T-helper 1 cell (primary cell): ENCODE results near the gene NDUFS4.
"Not testable (repeated sequence)": the region's sequence is repeated elsewhere in the genome, so short reads cannot be mapped to it uniquely, and the experiment has no call there.

ENCODE experiments used
- DNase-seq, 5 donors: peaks; one replicate each; pipeline ENCODE4 v3.0.0-alpha.2; 2012 to 2020

NDUFS4 gene

DNA sequence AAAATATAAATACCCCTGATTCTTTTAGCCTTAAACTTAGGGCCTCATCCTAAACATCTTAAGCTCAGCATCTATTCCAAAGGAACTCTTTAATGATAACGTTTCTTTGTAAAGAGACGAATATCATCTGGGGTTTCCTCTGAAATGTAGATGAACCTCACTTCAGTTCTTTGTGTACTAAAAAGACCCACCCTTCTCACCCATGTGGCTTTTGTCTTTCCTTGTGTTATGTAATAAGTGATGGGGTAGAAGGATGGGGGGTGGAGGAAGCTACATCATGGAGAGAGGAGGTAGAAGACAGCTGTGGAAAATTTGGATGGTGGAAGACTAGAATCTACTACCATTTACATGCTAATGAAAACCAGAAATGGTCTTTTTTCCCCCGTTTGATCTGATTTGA, 111.0 kb downstream of the NDUFS4 start:
- no peak for DNase-seq

DNA sequence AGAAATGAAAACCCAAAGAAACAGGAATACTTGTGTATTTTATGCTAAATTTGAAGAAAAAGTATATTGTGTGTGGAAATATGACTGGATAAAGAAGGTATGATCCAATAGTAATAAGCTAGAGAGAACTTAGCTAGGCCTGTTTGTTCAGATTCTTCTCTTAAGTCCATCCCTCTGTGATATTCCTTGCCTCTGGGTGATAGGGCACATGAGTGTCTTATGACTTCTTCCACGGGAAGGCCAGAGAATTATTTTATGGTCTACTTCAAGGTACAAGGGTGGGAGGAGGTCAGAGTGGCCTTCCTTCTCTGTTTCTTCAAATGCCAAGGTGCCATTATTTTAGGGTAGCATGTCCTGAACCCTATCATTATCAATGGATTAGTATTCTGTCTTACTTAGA, 113.7 kb downstream of the NDUFS4 start:
- no peak for DNase-seq

DNA sequence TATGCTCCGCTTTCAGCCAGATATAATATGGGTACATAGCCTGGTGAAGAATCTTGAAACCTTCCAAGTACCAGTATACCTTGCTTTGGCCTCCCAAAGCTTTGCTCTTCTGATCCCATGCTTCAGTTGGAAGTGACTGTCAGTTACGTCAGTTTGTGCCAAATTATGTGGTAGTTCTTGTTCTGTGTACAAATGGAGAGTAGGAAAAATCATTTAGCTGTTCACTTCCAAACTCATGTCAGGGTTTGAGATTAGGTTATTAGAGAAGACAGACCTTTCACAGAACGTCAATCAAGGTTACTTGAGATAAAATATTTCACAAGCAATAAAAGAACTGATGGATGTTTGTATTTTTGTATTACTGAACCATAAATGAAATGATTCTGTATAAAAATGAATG, 117.2 kb downstream of the NDUFS4 start:
- no peak for DNase-seq

DNA sequence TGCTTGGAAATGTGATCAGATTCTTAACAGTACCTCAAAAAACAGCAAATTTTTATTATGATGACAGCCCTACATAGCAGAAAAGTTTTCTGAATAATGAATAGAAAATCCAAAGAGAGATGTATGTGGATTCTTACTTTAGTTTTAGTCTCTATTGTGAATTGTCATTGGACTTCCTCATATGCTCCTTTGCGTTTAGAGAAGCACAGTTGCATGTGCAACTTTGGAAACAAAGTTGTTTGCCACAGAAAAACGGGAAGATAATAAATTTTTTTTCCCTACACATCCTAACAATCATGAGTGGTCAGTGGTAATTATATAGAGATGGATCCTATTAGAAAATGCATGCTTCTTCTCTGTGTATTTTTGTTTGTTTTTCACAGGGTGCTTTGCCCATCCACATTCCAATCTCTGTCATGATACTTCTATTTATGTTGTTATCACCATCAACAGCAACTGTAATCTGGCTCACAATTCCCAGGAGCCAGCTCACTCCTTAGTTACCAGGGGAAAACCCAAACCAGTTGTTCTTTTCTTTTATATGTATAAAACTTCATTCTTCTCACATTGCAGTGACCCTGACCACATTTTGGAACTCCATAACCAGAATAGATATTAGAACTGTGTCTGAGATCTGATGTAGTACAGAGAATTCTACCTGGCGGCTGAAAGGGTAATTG, 118.7 kb downstream of the NDUFS4 start:
- DNase-seq, result no peak

DNA sequence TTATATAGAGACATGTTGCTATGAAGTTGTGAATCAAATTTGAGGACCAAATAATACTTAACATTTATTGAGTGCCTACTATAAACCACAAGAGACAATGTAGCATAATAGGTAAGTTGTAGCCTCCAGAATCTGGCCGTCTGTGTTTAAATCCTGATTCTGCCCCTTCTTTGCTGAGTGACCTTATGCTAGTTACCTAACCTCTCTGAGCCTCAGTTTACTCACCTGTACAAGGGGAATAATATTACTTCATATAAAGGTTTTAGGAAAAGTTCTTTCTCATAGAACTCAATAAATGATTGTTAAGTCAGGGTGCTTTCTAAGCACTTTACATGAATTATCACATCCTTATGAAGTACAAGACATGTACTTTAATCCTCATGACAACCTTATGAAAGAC, 120.6 kb downstream of the NDUFS4 start:
- no peak for DNase-seq

DNA sequence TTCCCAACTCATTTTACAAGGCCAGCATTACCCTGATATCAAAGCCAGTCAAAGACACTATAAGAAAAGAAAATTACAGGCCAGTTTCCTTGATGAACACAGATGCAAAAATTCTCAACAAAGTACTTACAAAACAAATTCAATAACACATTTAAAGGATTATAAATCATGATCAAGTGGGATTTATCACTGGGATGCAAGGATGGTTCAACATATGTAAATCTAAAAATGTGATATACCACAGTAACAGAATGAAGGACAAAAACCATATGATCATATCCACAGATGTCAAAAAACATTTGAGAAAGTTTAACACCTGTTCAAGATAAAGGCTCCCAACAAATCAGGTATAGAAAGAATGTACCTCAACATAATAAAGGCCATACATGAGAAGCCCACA, 130.6 kb downstream of the NDUFS4 start:
- DNase-seq, result no peak

DNA sequence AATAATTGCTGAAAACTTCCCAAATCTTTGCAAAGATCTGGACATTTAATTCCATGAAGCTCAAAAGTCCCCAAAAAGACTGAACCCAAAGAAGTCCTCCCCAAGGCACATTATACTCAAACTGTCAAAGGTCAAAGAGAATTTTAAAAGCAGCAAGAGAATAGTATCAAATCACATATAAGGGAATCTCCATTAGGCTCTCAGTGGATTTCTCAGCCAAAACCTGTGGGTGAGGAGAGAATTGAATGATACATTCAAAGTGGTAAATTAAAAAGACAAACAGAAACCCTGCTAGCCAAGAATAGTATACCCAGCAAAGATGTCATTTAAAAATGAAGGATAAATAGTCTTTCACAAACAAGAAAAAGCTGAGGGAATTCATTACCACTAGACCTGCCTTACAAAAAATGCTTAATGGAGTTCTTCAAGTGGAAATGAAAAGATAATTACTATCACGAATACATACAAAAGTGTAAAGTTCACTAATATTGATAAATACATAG, 134.1 kb downstream of the NDUFS4 start:
- DNase-seq, result no peak

DNA sequence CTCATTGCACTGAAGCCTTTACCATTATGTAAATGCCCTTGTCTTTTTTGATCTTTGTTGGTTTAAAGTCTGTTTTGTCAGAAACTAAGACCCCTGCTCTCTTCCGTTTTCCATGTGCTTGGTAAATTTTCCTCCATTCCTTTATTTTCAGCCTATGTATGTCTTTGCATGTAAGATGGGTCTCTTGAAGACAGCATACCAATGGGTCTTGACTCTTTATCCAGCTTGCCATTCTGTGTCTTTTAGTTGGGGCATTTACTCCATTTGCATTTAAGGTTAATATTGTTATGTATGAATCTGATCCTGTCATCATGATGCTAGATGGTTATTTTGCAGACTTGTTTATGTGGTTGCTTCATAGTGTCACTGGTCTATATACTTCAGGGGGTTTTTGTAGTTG, 150.0 kb downstream of the NDUFS4 start:
- not testable (repeated sequence) for DNase-seq

DNA sequence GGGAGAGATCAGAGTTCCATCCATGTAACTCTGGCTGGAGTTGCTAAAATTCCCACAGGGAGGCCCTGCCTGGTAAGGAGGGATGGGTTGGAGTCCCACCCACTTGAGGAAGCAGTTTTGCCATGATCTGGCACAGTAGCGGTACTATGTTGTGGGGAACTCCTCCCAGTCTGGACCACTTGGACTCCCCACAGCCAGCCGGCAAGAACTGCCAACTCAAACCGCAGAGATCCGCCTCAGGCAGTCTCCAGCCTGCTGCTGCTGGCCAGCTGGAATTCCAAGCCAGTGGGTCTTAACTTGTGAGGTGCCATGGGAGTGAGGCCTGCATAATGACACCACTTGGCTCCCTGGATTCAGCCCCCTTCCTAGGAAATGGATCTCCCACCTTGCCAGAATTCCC, 151.9 kb downstream of the NDUFS4 start:
- no peak for DNase-seq

DNA sequence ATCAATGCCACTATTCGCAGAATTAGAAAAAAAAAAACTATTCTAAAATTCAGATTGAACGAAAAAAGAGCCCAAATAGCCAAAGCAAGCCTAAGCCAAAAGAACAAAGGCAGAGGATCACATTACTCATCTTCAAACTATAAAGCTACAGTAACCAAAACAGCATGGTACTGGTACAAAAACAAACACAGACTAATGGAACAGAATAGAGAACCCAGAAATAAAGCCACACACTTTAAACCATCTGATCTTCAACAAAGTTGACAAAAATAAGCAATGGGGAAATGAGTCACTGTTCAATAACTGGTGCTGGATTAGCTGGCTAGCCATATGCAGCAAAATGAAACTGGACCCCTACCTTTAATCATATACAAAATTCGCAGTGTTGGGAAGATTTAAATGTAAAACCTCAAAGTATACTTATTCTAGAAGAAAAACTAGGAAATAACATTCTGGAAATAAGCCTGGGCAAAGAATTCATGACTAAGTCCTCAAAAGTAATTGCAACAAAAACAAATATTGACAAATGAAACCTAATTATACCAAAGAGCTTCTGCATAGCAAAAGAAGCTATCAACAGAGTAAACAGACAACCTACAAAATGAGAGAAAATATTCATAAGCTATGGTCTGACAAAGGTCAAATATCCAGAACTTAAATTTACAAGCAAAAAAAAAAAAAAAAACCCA, 153.7 kb downstream of the NDUFS4 start:
- DNase-seq, result no peak

DNA sequence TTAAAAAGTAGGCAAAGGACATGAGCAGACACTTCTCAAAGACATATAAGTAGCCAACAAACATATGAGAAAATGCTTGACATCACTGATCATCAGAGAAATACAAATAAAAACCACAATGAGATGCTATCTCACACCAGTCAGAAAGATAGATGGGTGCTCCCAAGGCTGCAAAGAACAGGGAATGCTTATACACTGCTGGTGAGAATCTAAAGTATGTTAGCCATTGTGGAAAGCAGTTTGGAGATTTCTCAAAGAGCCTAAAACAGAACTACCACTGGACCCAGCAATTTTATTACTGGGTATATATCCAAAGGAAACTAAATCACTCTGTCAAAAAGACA, 154.2 kb downstream of the NDUFS4 start:
- no peak for DNase-seq

DNA sequence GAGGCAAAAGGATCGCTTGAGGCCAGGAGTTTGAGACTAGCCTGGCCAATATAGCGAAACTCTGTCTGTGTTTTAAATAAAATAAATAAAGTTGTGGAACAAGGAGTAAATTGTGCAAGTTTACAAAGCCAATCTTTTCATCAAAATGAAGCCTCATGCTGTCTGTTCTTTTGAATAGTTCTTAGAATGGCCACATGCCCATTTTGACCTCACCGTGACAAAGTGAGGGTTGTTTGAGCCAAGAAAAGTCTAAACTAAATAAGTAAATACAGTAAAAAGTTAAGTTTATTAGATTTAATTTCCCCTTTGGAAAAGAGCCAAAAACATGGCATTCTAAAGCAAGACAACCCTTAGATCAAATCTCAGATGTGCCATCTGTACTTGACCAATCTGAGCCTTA, 165.7 kb downstream of the NDUFS4 start:
- no peak for DNase-seq

DNA sequence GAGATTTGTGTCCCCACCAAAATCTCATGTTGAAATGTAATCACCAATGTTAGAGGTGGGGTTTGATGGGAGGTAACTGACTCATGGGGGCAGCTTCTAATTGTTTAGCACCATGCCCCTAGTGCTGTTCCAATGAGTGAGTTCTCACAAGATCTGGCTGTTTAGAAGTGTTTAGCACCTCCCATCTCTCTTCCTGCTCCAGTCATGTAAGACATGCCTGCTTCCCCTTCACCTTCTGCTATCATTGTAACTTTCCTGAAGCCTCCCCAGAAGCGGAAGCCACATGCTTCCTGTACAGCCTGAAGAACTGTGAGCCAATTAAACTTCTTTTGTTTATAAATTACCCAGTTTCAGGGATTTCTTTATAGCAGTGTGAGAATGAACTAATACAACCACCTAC, 170.5 kb downstream of the NDUFS4 start:
- no peak for DNase-seq
